WTC11 (cell line): ENCODE data around the gene CHST11. TPM values are rescaled to one million over a fixed set of nuclear protein-coding genes. Genes with fewer than 3 reads are reported as not detected.

Source experiments
- ATAC-seq: fragments of 200-7000 bp; cut with Tn5 transposase; 2 replicates; pipeline ENCODE4 v1.10.0; 2021; ENCODE audit warnings: mild to moderate bottlenecking, moderate library complexity
- CTCF ChIA-PET: fragments of 300-600 bp; sonication (Branson Sonifier 250); formaldehyde crosslinking; loops from one replicate; lab custom pipeline; 2021; ENCODE audit warnings: antibody characterized with exemption; lab: Charles Lee
- POLR2A ChIA-PET: fragments of 350-600 bp; sonication (Branson Sonifier 250); formaldehyde crosslinking; loops from one replicate; lab custom pipeline; 2021; ENCODE audit warnings: antibody characterized with exemption; lab: Charles Lee
- DNase-seq: peaks from one replicate; pipeline ENCODE4 v3.0.0; 2021; ENCODE audit warnings: low spot score
- H3K27ac Mint-ChIP-seq: 2 replicates; pipeline ENCODE4 v1.8.0; 2021; ENCODE audit warnings: mixed read lengths
- H3K27me3 Mint-ChIP-seq: 2 replicates; pipeline ENCODE4 v1.8.0; 2021; ENCODE audit warnings: low read depth, mild to moderate bottlenecking, moderate library complexity, mixed read lengths
- H3K36me3 Mint-ChIP-seq: 2 replicates; pipeline ENCODE4 v1.8.0; 2021; ENCODE audit warnings: mixed read lengths
- H3K4me1 Mint-ChIP-seq: 2 replicates; pipeline ENCODE4 v1.8.0; 2022; ENCODE audit warnings: mixed read lengths
- H3K4me3 Mint-ChIP-seq: 2 replicates; pipeline ENCODE4 v1.8.0; 2021; ENCODE audit warnings: mild to moderate bottlenecking, moderate library complexity, mixed read lengths
- H3K9me3 Mint-ChIP-seq: 2 replicates; pipeline ENCODE4 v1.8.0; 2021; ENCODE audit warnings: mixed read lengths
- CREB1 ChIP-seq: sonication (generic); formaldehyde crosslinking; IDR thresholded peaks from 2 replicates; pipeline ENCODE4 v1.8.0; 2023; ENCODE audit warnings: mild to moderate bottlenecking, missing genetic modification reagents
- ETV6 ChIP-seq: sonication (generic); formaldehyde crosslinking; IDR thresholded peaks from 2 replicates; pipeline ENCODE4 v1.8.1; 2022; ENCODE audit warnings: mild to moderate bottlenecking, missing genetic modification reagents
- FOXK1 ChIP-seq: sonication (generic); formaldehyde crosslinking; IDR thresholded peaks from 2 replicates; pipeline ENCODE4 v1.8.0; 2022; ENCODE audit warnings: mild to moderate bottlenecking, moderate library complexity, missing genetic modification reagents
- GRHL2 ChIP-seq: fragments of 250-450 bp; sonication (Bioruptor Pico); IDR thresholded peaks from 2 replicates; pipeline ENCODE4 v1.8.0; 2022; ENCODE audit warnings: mild to moderate bottlenecking, moderate library complexity; ENCODE audit not compliant: insufficient replicate concordance, severe bottlenecking
- NFE2L1 ChIP-seq: sonication (generic); formaldehyde crosslinking; IDR thresholded peaks from 2 replicates; pipeline ENCODE4 v1.8.1; 2023; ENCODE audit warnings: missing genetic modification reagents
- RELA ChIP-seq: sonication (generic); formaldehyde crosslinking; IDR thresholded peaks from 2 replicates; pipeline ENCODE4 v1.8.1; 2022; ENCODE audit warnings: missing genetic modification reagents, mild to moderate bottlenecking, borderline replicate concordance
- TCF7 ChIP-seq: sonication (generic); formaldehyde crosslinking; IDR thresholded peaks from 2 replicates; pipeline ENCODE4 v1.8.0; 2022; ENCODE audit warnings: mild to moderate bottlenecking, low read depth, missing genetic modification reagents, moderate library complexity
- TEAD1 ChIP-seq: sonication (generic); formaldehyde crosslinking; IDR thresholded peaks from 2 replicates; pipeline ENCODE4 v1.8.0; 2022; ENCODE audit warnings: mild to moderate bottlenecking, missing genetic modification reagents
- ZNF219 ChIP-seq: sonication (generic); formaldehyde crosslinking; IDR thresholded peaks from 2 replicates; pipeline ENCODE4 v1.8.0; 2023; ENCODE audit warnings: missing genetic modification reagents, mild to moderate bottlenecking, borderline replicate concordance
- total RNA-seq: library from RNA; stranded (reverse); gene quantifications from 3 replicates; pipeline ENCODE4 v1.2.3, GENCODE V29; 2021
- TF ChIP-seq, protein P1 (sequence below): sonication (generic); formaldehyde crosslinking; IDR thresholded peaks from 2 replicates; pipeline ENCODE4 v1.8.1; 2023; ENCODE audit warnings: mild to moderate bottlenecking, missing genetic modification reagents
- TF ChIP-seq, protein P2 (sequence below): sonication (generic); formaldehyde crosslinking; IDR thresholded peaks from 2 replicates; pipeline ENCODE4 v1.8.1; 2023; ENCODE audit warnings: mild to moderate bottlenecking, moderate library complexity, missing genetic modification reagents
- TF ChIP-seq, protein P3 (sequence below): sonication (generic); formaldehyde crosslinking; IDR thresholded peaks from 2 replicates; pipeline ENCODE4 v1.8.0; 2022; ENCODE audit warnings: mild to moderate bottlenecking, missing genetic modification reagents
- TF ChIP-seq, protein P4 (sequence below): fragments of 250-450 bp; sonication (Bioruptor Pico); IDR thresholded peaks from 2 replicates; pipeline ENCODE4 v2.1.2; 2022; ENCODE audit warnings: mild to moderate bottlenecking, moderate library complexity
- TF ChIP-seq, protein P5 (sequence below): sonication (generic); formaldehyde crosslinking; IDR thresholded peaks from 2 replicates; pipeline ENCODE4 v1.8.0; 2023; ENCODE audit warnings: missing genetic modification reagents
- TF ChIP-seq, protein P6 (sequence below): sonication (generic); formaldehyde crosslinking; IDR thresholded peaks from 2 replicates; pipeline ENCODE4 v1.8.1; 2023; ENCODE audit warnings: mild to moderate bottlenecking, missing genetic modification reagents, moderate library complexity
- TF ChIP-seq, protein P7 (sequence below): sonication (generic); formaldehyde crosslinking; IDR thresholded peaks from 2 replicates; pipeline ENCODE4 v1.8.0; 2022; ENCODE audit warnings: mild to moderate bottlenecking, missing genetic modification reagents
- TF ChIP-seq, protein P8 (sequence below): sonication (generic); formaldehyde crosslinking; IDR thresholded peaks from 2 replicates; pipeline ENCODE4 v1.8.0; 2023; ENCODE audit warnings: mild to moderate bottlenecking, missing genetic modification reagents
- TF ChIP-seq, protein P9 (sequence below): fragments of 250-450 bp; sonication (Bioruptor Pico); IDR thresholded peaks from 2 replicates; pipeline ENCODE4 v1.9.0; 2021; ENCODE audit warnings: mild to moderate bottlenecking, borderline replicate concordance

Gene CHST11
- total RNA-seq, 1 experiment from 2014 or later: 24.2 TPM

DNA sequence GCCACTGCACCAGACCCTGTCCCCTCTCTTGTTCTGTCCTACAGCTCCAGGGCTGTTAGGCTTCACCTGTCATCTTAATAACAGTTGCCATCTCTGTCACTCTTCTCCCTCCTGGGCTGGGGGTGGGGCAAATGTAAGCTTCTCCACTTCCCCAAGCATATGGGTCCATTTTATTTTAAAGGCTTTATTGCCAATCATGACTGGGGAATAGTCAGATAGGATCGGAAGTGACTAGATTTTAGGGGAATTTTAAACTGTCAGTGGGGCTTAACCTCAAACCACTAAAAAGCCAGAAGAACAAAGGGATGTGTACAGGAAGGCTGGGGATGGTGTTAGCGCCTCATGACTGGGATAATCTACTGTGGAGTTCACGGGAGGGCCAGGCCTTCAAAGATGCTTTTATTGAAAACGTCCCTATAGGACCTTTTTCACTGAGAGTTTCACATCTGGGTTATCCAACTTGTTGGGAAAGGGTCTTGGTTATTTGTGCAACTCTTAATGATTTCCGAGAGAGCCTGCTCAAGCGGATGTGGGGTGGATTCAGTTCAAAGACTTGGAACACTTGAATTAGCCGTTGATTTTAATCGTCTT, 41.6 kb downstream of the CHST11 start:
- no peaks in the 10 kb centered on the region for H3K36me3 Mint-ChIP-seq
- H3K9me3 Mint-ChIP-seq: no peaks in the 10 kb centered on the region
- TF ChIP-seq GRHL2: no peak
- TF ChIP-seq, protein P1, sequence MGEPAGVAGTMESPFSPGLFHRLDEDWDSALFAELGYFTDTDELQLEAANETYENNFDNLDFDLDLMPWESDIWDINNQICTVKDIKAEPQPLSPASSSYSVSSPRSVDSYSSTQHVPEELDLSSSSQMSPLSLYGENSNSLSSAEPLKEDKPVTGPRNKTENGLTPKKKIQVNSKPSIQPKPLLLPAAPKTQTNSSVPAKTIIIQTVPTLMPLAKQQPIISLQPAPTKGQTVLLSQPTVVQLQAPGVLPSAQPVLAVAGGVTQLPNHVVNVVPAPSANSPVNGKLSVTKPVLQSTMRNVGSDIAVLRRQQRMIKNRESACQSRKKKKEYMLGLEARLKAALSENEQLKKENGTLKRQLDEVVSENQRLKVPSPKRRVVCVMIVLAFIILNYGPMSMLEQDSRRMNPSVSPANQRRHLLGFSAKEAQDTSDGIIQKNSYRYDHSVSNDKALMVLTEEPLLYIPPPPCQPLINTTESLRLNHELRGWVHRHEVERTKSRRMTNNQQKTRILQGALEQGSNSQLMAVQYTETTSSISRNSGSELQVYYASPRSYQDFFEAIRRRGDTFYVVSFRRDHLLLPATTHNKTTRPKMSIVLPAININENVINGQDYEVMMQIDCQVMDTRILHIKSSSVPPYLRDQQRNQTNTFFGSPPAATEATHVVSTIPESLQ (CRISPR knock-in tag): no peak
- TF ChIP-seq, protein P2, sequence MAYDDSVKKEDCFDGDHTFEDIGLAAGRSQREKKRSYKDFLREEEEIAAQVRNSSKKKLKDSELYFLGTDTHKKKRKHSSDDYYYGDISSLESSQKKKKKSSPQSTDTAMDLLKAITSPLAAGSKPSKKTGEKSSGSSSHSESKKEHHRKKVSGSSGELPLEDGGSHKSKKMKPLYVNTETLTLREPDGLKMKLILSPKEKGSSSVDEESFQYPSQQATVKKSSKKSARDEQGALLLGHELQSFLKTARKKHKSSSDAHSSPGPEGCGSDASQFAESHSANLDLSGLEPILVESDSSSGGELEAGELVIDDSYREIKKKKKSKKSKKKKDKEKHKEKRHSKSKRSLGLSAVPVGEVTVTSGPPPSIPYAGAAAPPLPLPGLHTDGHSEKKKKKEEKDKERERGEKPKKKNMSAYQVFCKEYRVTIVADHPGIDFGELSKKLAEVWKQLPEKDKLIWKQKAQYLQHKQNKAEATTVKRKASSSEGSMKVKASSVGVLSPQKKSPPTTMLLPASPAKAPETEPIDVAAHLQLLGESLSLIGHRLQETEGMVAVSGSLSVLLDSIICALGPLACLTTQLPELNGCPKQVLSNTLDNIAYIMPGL (CRISPR knock-in tag): no peak
- TF ChIP-seq, protein P3, sequence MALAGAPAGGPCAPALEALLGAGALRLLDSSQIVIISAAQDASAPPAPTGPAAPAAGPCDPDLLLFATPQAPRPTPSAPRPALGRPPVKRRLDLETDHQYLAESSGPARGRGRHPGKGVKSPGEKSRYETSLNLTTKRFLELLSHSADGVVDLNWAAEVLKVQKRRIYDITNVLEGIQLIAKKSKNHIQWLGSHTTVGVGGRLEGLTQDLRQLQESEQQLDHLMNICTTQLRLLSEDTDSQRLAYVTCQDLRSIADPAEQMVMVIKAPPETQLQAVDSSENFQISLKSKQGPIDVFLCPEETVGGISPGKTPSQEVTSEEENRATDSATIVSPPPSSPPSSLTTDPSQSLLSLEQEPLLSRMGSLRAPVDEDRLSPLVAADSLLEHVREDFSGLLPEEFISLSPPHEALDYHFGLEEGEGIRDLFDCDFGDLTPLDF: no peak
- TF ChIP-seq, protein P4, sequence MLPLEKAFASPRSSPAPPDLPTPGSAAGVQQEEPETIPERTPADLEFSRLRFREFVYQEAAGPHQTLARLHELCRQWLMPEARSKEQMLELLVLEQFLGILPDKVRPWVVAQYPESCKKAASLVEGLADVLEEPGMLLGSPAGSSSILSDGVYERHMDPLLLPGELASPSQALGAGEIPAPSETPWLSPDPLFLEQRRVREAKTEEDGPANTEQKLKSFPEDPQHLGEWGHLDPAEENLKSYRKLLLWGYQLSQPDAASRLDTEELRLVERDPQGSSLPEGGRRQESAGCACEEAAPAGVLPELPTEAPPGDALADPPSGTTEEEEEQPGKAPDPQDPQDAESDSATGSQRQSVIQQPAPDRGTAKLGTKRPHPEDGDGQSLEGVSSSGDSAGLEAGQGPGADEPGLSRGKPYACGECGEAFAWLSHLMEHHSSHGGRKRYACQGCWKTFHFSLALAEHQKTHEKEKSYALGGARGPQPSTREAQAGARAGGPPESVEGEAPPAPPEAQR (CRISPR knock-in tag): no peak
- TF ChIP-seq ZNF219: no peak
- no peak for TF ChIP-seq TEAD1 (CRISPR knock-in tag)
- TF ChIP-seq RELA (CRISPR knock-in tag): no peak
- no peak for TF ChIP-seq FOXK1 (CRISPR knock-in tag)
- TF ChIP-seq ETV6 (CRISPR knock-in tag): no peak
- no peak for TF ChIP-seq TCF7
- TF ChIP-seq, protein P5, sequence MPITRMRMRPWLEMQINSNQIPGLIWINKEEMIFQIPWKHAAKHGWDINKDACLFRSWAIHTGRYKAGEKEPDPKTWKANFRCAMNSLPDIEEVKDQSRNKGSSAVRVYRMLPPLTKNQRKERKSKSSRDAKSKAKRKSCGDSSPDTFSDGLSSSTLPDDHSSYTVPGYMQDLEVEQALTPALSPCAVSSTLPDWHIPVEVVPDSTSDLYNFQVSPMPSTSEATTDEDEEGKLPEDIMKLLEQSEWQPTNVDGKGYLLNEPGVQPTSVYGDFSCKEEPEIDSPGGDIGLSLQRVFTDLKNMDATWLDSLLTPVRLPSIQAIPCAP (CRISPR knock-in tag): no peak
- no peak for TF ChIP-seq CREB1 (CRISPR knock-in tag)
- TF ChIP-seq, protein P6, sequence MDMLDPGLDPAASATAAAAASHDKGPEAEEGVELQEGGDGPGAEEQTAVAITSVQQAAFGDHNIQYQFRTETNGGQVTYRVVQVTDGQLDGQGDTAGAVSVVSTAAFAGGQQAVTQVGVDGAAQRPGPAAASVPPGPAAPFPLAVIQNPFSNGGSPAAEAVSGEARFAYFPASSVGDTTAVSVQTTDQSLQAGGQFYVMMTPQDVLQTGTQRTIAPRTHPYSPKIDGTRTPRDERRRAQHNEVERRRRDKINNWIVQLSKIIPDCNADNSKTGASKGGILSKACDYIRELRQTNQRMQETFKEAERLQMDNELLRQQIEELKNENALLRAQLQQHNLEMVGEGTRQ (CRISPR knock-in tag): no peak
- no peak for TF ChIP-seq NFE2L1 (CRISPR knock-in tag)
- TF ChIP-seq, protein P7, sequence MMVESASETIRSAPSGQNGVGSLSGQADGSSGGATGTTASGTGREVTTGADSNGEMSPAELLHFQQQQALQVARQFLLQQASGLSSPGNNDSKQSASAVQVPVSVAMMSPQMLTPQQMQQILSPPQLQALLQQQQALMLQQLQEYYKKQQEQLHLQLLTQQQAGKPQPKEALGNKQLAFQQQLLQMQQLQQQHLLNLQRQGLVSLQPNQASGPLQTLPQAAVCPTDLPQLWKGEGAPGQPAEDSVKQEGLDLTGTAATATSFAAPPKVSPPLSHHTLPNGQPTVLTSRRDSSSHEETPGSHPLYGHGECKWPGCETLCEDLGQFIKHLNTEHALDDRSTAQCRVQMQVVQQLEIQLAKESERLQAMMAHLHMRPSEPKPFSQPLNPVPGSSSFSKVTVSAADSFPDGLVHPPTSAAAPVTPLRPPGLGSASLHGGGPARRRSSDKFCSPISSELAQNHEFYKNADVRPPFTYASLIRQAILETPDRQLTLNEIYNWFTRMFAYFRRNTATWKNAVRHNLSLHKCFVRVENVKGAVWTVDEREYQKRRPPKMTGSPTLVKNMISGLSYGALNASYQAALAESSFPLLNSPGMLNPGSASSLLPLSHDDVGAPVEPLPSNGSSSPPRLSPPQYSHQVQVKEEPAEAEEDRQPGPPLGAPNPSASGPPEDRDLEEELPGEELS (CRISPR knock-in tag): no peak
- TF ChIP-seq, protein P8, sequence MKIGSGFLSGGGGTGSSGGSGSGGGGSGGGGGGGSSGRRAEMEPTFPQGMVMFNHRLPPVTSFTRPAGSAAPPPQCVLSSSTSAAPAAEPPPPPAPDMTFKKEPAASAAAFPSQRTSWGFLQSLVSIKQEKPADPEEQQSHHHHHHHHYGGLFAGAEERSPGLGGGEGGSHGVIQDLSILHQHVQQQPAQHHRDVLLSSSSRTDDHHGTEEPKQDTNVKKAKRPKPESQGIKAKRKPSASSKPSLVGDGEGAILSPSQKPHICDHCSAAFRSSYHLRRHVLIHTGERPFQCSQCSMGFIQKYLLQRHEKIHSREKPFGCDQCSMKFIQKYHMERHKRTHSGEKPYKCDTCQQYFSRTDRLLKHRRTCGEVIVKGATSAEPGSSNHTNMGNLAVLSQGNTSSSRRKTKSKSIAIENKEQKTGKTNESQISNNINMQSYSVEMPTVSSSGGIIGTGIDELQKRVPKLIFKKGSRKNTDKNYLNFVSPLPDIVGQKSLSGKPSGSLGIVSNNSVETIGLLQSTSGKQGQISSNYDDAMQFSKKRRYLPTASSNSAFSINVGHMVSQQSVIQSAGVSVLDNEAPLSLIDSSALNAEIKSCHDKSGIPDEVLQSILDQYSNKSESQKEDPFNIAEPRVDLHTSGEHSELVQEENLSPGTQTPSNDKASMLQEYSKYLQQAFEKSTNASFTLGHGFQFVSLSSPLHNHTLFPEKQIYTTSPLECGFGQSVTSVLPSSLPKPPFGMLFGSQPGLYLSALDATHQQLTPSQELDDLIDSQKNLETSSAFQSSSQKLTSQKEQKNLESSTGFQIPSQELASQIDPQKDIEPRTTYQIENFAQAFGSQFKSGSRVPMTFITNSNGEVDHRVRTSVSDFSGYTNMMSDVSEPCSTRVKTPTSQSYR (CRISPR knock-in tag): no peak
- TF ChIP-seq, protein P9, sequence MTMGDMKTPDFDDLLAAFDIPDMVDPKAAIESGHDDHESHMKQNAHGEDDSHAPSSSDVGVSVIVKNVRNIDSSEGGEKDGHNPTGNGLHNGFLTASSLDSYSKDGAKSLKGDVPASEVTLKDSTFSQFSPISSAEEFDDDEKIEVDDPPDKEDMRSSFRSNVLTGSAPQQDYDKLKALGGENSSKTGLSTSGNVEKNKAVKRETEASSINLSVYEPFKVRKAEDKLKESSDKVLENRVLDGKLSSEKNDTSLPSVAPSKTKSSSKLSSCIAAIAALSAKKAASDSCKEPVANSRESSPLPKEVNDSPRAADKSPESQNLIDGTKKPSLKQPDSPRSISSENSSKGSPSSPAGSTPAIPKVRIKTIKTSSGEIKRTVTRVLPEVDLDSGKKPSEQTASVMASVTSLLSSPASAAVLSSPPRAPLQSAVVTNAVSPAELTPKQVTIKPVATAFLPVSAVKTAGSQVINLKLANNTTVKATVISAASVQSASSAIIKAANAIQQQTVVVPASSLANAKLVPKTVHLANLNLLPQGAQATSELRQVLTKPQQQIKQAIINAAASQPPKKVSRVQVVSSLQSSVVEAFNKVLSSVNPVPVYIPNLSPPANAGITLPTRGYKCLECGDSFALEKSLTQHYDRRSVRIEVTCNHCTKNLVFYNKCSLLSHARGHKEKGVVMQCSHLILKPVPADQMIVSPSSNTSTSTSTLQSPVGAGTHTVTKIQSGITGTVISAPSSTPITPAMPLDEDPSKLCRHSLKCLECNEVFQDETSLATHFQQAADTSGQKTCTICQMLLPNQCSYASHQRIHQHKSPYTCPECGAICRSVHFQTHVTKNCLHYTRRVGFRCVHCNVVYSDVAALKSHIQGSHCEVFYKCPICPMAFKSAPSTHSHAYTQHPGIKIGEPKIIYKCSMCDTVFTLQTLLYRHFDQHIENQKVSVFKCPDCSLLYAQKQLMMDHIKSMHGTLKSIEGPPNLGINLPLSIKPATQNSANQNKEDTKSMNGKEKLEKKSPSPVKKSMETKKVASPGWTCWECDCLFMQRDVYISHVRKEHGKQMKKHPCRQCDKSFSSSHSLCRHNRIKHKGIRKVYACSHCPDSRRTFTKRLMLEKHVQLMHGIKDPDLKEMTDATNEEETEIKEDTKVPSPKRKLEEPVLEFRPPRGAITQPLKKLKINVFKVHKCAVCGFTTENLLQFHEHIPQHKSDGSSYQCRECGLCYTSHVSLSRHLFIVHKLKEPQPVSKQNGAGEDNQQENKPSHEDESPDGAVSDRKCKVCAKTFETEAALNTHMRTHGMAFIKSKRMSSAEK (CRISPR knock-in tag): no peak
- TF ChIP-seq, all 79 proteins: peak for 0
- ATAC-seq (no peak), DNase-seq (no peak)
- CTCF ChIA-PET: interaction anchor here (0.6 kb wide), 1 partner anchor 66 kb away, joined by 4 read pairs; no protein-coding TSS in a partner anchor
- H3K4me3 Mint-ChIP-seq: no peak overlapping the region
- POLR2A ChIA-PET: no interaction called here
- H3K4me1 Mint-ChIP-seq: peaks cover 34% of the 10 kb centered on the region
- no peaks in the 10 kb centered on the region for H3K27me3 Mint-ChIP-seq
- no peak overlapping the region for H3K27ac Mint-ChIP-seq
